Measurements from ENCODE around the gene GABBR1. TPM values are rescaled to one million over a fixed set of nuclear protein-coding genes. Genes with fewer than 3 reads are reported as not detected.

Gene GABBR1
- polyA plus RNA-seq (10.4 to 18.9 TPM (median 18.9 TPM) in 3 replicates), polyA minus RNA-seq (13.0 to 36.7 TPM (median 16.0 TPM) in 3 replicates)
- 4.6 TPM for polyA plus RNA-seq (2011; ENCODE audit: low read depth)
- polyA plus RNA-seq (2011; cell fraction: cytosol; rRNA removed), result 4.7 and 5.5 TPM in 2 replicates
- polyA plus RNA-seq (2011; cell fraction: nucleus; rRNA removed), result 139 and 170 TPM in 2 replicates
- polyA plus RNA-seq (2012; ENCODE audit: low replicate concordance), result 11.4 and 12.9 TPM in 2 replicates
- 2.7 TPM for polyA minus RNA-seq (2011; cell fraction: cytosol; rRNA and poly(A)+ RNA removed)
- 24.5 and 31.4 TPM in 2 replicates for polyA minus RNA-seq (2011; cell fraction: nucleus; rRNA and poly(A)+ RNA removed)

DNA sequence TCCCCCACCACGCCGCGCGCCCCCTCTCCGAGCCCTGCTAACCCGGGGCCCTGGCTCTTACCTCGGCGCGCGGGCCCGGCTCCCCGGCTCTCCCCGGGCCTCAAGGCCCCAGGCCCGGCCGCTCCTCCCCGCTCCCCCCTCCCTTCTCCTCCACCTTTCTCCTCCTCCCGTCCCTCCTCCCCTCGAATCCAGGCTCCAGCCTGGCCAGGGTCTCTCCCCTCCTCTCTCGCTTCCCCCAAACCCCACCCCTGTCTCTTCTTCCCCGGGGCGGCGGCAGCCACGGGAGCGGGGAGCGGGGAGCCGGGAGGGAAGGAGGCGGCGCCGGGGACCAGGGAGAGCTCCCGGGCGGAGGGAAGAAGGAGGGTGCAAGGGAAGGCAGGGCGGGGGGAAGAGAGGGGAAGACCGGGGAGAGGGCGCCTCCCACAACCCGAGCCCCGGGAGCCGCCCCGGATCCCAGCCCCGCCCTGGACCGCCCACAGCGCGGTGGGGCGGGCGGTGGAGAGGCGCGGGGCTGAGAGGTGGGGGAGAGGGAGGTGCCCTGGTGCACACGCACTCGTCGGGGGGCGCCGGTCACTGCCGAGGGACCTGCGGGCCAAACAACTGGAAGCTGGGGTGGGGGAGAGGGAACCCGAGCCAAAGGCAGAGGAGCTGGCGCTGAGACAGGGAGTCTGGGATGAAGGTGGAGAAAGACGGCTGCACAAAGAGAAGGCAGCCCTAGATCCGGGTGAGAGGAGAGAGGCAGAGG, at the start of gene GABBR1:
TSS of gene GABBR1 (minus strand) at position 395 of the 745 bp plus-strand sequence. CDS start 798 bp downstream, outside the sequence.
- Histone ChIP-seq H2AFZ (ENCODE audit: control insufficient read depth, low read length) (peak within 1 kb of the TSS; percentile 93), H3K27ac (ENCODE audit: control insufficient read depth, insufficient read depth, low read length) (no peak within 1 kb of the TSS), H3K36me3 (ENCODE audit: control insufficient read depth in 2 of 2, extremely low read depth in 1 of 2, insufficient read depth in 2 of 2, low read length in 2 of 2) (peaks cover 0 to 2% of the 10 kb centered on the region in 2 experiments), H3K4me2 (ENCODE audit: control insufficient read depth, extremely low read depth, insufficient read depth, low read depth, low read length) (peak within 1 kb of the TSS; percentile 95), H3K9ac (ENCODE audit: control insufficient read depth, extremely low read depth, insufficient read depth, low read length) (peak within 1 kb of the TSS; percentile 56), H3K79me2 (ENCODE audit: control insufficient read depth, insufficient read depth, low read length) (peaks cover 4% of the 10 kb centered on the region), H3K4me1 (ENCODE audit: control insufficient read depth, extremely low read depth, insufficient read depth, low read length) (peaks cover 20% of the 10 kb centered on the region), H3K9me1 (ENCODE audit: control insufficient read depth, extremely low read depth, insufficient read depth, low read length) (no peaks in the 10 kb centered on the region), H4K20me1 (ENCODE audit: control insufficient read depth, extremely low read depth, insufficient read depth, low read length) (no peaks in the 10 kb centered on the region), H3K27me3 (ENCODE audit: control insufficient read depth, extremely low read depth, insufficient read depth, low read length) (no peaks in the 10 kb centered on the region), H3K4me3 (ENCODE audit: control insufficient read depth in 2 of 3, extremely low read depth in 1 of 3, insufficient read depth in 2 of 3, low read depth in 1 of 3, low read length in 3 of 3) (peak within 1 kb of the TSS; percentile 57 to 83 (median 69)), H3K9me3 (ENCODE audit: control insufficient read depth, low read depth, low read length) (no peaks in the 10 kb centered on the region)
- no peak for TF ChIP-seq EZH2 (IDR thresholded peaks at IDR 0.05; ENCODE audit: low read length)
- TF ChIP-seq, protein P1, sequence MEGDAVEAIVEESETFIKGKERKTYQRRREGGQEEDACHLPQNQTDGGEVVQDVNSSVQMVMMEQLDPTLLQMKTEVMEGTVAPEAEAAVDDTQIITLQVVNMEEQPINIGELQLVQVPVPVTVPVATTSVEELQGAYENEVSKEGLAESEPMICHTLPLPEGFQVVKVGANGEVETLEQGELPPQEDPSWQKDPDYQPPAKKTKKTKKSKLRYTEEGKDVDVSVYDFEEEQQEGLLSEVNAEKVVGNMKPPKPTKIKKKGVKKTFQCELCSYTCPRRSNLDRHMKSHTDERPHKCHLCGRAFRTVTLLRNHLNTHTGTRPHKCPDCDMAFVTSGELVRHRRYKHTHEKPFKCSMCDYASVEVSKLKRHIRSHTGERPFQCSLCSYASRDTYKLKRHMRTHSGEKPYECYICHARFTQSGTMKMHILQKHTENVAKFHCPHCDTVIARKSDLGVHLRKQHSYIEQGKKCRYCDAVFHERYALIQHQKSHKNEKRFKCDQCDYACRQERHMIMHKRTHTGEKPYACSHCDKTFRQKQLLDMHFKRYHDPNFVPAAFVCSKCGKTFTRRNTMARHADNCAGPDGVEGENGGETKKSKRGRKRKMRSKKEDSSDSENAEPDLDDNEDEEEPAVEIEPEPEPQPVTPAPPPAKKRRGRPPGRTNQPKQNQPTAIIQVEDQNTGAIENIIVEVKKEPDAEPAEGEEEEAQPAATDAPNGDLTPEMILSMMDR (optimal IDR thresholded peaks at IDR 0.05 in 1 of 3, IDR thresholded peaks at IDR 0.05 in 1 of 3, conservative IDR thresholded peaks at IDR 0.05 in 1 of 3; ENCODE audit: extremely low read depth in 1 of 3, insufficient read depth in 2 of 3, low read length in 3 of 3), result no peak
- dilution Hi-C loops (cut with MboI; ENCODE audit: extremely low pct_ligation_motif_present, low sequenced_read_pairs), result no loop called here
- DNase-seq (ENCODE audit: low read depth, low spot score) (no peak), FAIRE-seq (no peak)

DNA sequence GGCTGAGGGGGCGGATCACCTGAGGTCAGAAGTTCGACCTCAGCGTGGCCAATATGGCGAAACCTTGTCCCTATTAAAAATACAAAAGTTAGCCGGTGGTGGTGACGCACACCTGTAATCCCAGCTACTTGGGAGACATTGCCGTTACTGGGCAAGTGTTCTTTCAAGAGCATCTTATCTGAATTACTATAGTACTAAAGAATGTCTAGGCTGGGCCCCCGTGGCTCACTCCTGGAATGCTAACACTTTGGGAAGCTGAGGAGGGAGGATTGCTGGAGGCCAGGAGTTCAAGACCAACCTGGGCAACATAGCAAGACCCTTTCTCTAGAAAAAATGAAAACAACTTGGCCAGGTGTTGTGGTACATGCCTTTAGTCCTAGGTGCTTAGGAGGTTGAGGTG, 48.8 kb upstream of the GABBR1 start:
- H3K79me2 ChIP-seq (ENCODE audit: control insufficient read depth, insufficient read depth, low read length), result no peaks in the 10 kb centered on the region
- H3K27ac ChIP-seq (ENCODE audit: control insufficient read depth, insufficient read depth, low read length), result no peak overlapping the region
- peaks cover 32% of the 10 kb centered on the region for H3K4me1 ChIP-seq (ENCODE audit: control insufficient read depth, extremely low read depth, insufficient read depth, low read length)
- H3K4me3 ChIP-seq (ENCODE audit: control insufficient read depth in 2 of 3, extremely low read depth in 1 of 3, insufficient read depth in 2 of 3, low read depth in 1 of 3, low read length in 3 of 3), result no peak overlapping the region
- TF ChIP-seq, protein P1 (optimal IDR thresholded peaks at IDR 0.05 in 1 of 3, IDR thresholded peaks at IDR 0.05 in 1 of 3, conservative IDR thresholded peaks at IDR 0.05 in 1 of 3; ENCODE audit: extremely low read depth in 1 of 3, insufficient read depth in 2 of 3, low read length in 3 of 3), result no peak
- no peaks in the 10 kb centered on the region for H4K20me1 ChIP-seq (ENCODE audit: control insufficient read depth, extremely low read depth, insufficient read depth, low read length)
- no peak for FAIRE-seq
- no peak overlapping the region for H2AFZ ChIP-seq (ENCODE audit: control insufficient read depth, low read length)
- H3K27me3 ChIP-seq (ENCODE audit: control insufficient read depth, extremely low read depth, insufficient read depth, low read length), result no peaks in the 10 kb centered on the region
- no peaks in the 10 kb centered on the region for H3K9me1 ChIP-seq (ENCODE audit: control insufficient read depth, extremely low read depth, insufficient read depth, low read length)
- no peak for DNase-seq (ENCODE audit: low read depth, low spot score)
- peaks cover 5% of the 10 kb centered on the region for H3K9me3 ChIP-seq (ENCODE audit: control insufficient read depth, low read depth, low read length)
- no peak overlapping the region for H3K9ac ChIP-seq (ENCODE audit: control insufficient read depth, extremely low read depth, insufficient read depth, low read length)
- H3K36me3 ChIP-seq (ENCODE audit: control insufficient read depth in 2 of 2, extremely low read depth in 1 of 2, insufficient read depth in 2 of 2, low read length in 2 of 2), result no peaks in the 10 kb centered on the region
- dilution Hi-C loops (cut with MboI; ENCODE audit: extremely low pct_ligation_motif_present, low sequenced_read_pairs), result no loop called here
- H3K4me2 ChIP-seq (ENCODE audit: control insufficient read depth, extremely low read depth, insufficient read depth, low read depth, low read length), result no peak overlapping the region

Measured in keratinocyte (primary cell).